ENCODE measurements around the gene SLC25A1. TPM values are rescaled to one million over a fixed set of nuclear protein-coding genes. Genes with fewer than 3 reads are reported as not detected.

SLC25A1 gene
- total and polyA plus RNA-seq, 2 of the 8 experiments (the other 6 are each of a cell fraction or from before 2014, with no cell fraction given): 110 to 148 TPM

DNA sequence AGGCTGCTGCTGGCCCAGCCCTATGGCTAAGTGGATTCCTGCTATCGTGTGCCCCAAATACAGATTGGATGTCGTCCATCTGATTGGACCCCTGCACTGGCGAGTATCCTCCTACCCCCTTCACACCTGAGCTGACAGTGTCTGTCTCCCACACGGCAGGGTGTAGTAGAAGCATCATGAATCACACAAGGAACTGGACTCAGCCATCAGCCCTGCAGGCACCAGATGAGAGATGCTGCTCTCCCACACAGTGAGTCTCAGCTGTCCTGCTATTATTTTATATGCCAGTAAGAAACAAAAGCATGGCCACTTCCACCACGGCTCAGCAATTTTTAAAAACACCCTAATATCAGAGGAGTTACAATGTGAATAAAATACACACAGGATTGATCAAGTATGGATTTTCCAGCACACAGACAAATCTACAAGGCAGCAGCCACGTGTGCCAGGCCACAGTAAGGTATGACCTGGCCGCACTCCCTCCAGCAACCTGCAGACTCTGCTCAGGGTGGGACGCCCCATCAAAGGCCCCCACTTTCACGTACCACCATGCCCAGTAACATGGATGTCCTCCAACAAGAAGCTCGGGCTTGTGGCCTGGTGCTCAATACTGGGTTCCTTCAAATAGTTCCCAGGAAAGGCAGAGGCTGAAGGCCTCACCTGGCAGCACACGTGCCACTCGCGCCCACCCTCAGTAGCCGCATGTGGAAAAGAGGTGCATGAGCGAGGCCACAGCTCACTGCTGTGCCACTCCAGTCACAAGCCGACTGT is 16.4 kb upstream of the SLC25A1 start (continued):
- TF ChIP-seq, protein P1, sequence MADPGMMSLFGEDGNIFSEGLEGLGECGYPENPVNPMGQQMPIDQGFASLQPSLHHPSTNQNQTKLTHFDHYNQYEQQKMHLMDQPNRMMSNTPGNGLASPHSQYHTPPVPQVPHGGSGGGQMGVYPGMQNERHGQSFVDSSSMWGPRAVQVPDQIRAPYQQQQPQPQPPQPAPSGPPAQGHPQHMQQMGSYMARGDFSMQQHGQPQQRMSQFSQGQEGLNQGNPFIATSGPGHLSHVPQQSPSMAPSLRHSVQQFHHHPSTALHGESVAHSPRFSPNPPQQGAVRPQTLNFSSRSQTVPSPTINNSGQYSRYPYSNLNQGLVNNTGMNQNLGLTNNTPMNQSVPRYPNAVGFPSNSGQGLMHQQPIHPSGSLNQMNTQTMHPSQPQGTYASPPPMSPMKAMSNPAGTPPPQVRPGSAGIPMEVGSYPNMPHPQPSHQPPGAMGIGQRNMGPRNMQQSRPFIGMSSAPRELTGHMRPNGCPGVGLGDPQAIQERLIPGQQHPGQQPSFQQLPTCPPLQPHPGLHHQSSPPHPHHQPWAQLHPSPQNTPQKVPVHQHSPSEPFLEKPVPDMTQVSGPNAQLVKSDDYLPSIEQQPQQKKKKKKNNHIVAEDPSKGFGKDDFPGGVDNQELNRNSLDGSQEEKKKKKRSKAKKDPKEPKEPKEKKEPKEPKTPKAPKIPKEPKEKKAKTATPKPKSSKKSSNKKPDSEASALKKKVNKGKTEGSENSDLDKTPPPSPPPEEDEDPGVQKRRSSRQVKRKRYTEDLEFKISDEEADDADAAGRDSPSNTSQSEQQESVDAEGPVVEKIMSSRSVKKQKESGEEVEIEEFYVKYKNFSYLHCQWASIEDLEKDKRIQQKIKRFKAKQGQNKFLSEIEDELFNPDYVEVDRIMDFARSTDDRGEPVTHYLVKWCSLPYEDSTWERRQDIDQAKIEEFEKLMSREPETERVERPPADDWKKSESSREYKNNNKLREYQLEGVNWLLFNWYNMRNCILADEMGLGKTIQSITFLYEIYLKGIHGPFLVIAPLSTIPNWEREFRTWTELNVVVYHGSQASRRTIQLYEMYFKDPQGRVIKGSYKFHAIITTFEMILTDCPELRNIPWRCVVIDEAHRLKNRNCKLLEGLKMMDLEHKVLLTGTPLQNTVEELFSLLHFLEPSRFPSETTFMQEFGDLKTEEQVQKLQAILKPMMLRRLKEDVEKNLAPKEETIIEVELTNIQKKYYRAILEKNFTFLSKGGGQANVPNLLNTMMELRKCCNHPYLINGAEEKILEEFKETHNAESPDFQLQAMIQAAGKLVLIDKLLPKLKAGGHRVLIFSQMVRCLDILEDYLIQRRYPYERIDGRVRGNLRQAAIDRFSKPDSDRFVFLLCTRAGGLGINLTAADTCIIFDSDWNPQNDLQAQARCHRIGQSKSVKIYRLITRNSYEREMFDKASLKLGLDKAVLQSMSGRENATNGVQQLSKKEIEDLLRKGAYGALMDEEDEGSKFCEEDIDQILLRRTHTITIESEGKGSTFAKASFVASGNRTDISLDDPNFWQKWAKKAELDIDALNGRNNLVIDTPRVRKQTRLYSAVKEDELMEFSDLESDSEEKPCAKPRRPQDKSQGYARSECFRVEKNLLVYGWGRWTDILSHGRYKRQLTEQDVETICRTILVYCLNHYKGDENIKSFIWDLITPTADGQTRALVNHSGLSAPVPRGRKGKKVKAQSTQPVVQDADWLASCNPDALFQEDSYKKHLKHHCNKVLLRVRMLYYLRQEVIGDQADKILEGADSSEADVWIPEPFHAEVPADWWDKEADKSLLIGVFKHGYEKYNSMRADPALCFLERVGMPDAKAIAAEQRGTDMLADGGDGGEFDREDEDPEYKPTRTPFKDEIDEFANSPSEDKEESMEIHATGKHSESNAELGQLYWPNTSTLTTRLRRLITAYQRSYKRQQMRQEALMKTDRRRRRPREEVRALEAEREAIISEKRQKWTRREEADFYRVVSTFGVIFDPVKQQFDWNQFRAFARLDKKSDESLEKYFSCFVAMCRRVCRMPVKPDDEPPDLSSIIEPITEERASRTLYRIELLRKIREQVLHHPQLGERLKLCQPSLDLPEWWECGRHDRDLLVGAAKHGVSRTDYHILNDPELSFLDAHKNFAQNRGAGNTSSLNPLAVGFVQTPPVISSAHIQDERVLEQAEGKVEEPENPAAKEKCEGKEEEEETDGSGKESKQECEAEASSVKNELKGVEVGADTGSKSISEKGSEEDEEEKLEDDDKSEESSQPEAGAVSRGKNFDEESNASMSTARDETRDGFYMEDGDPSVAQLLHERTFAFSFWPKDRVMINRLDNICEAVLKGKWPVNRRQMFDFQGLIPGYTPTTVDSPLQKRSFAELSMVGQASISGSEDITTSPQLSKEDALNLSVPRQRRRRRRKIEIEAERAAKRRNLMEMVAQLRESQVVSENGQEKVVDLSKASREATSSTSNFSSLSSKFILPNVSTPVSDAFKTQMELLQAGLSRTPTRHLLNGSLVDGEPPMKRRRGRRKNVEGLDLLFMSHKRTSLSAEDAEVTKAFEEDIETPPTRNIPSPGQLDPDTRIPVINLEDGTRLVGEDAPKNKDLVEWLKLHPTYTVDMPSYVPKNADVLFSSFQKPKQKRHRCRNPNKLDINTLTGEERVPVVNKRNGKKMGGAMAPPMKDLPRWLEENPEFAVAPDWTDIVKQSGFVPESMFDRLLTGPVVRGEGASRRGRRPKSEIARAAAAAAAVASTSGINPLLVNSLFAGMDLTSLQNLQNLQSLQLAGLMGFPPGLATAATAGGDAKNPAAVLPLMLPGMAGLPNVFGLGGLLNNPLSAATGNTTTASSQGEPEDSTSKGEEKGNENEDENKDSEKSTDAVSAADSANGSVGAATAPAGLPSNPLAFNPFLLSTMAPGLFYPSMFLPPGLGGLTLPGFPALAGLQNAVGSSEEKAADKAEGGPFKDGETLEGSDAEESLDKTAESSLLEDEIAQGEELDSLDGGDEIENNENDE (IDR thresholded peaks at IDR 0.05; ENCODE audit: insufficient replicate concordance, low read length): no peak
- TF ChIP-seq SP2 (IDR thresholded peaks at IDR 0.05; ENCODE audit: low read length): no peak
- no peak for TF ChIP-seq HDAC6 (IDR thresholded peaks at IDR 0.05; ENCODE audit: low read depth, low read length)
- TF ChIP-seq BACH1 (IDR thresholded peaks at IDR 0.05; ENCODE audit: low read length): no peak
- TF ChIP-seq KDM1A (IDR thresholded peaks at IDR 0.05; ENCODE audit: borderline replicate concordance, low read length): no peak
- TF ChIP-seq POLR2A (IDR thresholded peaks at IDR 0.05; ENCODE audit: control extremely low read depth in 1 of 2, low read depth in 2 of 2, low read length in 2 of 2): no peak
- TF ChIP-seq FOSL1 (IDR thresholded peaks at IDR 0.05; ENCODE audit: insufficient read depth, low read depth, low read length): no peak
- TF ChIP-seq SIRT6 (IDR thresholded peaks at IDR 0.05; ENCODE audit: low read length): no peak
- no peak for TF ChIP-seq CHD1 (IDR thresholded peaks at IDR 0.05; ENCODE audit: low read depth, low read length)
- TF ChIP-seq KDM4A (IDR thresholded peaks at IDR 0.05; ENCODE audit: low read depth, low read length, severe bottlenecking): no peak

Measured in H1 (cell line).